ENCODE measurements around the gene CRISPLD2. TPM values are rescaled to one million over a fixed set of nuclear protein-coding genes. Genes with fewer than 3 reads are reported as not detected.

CRISPLD2 gene
- total and polyA plus RNA-seq, 9 of the 15 experiments (the other 6 are each of a cell fraction or from before 2014, with no cell fraction given), result 0.03 to 0.24 (median 0.04) TPM; not detected in 4

DNA sequence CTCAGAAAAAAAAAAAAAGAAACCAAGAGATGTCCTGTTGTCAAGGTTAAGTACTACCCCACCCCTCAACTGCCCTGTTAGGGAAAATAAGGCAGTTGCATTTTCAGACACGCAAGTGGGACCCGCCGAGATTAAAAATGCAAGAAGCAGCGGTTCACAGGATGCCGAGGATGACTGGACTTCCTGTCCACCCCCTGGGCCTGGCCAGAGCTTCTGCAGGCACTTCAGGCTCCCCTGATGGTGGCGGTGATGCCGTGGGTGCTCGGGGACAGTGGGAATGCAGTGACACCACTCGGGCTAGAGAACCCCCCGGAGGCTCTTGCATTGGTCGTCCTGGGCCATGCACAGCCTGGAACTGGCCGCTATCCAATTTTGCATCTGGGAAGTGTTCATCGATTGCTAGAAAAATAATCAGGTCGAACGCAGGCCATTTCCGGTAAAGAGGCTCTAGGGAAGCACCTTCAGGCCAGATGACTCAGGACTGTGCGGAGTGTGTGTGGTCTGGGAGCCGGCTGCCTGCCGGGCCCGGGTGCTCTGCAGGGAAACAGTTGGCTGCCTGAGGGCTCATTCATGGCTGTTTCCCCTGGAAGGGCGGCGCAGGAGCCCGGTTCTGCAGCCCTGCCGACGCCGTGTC, 13.4 kb upstream of the CRISPLD2 start (continued):
- TF ChIP-seq ZNF407 (IDR thresholded peaks at IDR 0.05; ENCODE audit: low read depth) (no peak), ZNF232 (CRISPR knock-in tag; IDR thresholded peaks at IDR 0.05) (no peak), RAD51 (IDR thresholded peaks at IDR 0.05; ENCODE audit: borderline replicate concordance, low read depth) (0 out of 2 replicates have a peak, but pooled peaks have one; percentile 14), L3MBTL2 (IDR thresholded peaks at IDR 0.05) (peak; percentile 84), MTF1 (CRISPR knock-in tag; IDR thresholded peaks at IDR 0.05; ENCODE audit: borderline replicate concordance) (no peak), FOXP1 (CRISPR knock-in tag; IDR thresholded peaks at IDR 0.05) (no peak), LEF1 (IDR thresholded peaks at IDR 0.05) (no peak)
- TF ChIP-seq, protein P1, sequence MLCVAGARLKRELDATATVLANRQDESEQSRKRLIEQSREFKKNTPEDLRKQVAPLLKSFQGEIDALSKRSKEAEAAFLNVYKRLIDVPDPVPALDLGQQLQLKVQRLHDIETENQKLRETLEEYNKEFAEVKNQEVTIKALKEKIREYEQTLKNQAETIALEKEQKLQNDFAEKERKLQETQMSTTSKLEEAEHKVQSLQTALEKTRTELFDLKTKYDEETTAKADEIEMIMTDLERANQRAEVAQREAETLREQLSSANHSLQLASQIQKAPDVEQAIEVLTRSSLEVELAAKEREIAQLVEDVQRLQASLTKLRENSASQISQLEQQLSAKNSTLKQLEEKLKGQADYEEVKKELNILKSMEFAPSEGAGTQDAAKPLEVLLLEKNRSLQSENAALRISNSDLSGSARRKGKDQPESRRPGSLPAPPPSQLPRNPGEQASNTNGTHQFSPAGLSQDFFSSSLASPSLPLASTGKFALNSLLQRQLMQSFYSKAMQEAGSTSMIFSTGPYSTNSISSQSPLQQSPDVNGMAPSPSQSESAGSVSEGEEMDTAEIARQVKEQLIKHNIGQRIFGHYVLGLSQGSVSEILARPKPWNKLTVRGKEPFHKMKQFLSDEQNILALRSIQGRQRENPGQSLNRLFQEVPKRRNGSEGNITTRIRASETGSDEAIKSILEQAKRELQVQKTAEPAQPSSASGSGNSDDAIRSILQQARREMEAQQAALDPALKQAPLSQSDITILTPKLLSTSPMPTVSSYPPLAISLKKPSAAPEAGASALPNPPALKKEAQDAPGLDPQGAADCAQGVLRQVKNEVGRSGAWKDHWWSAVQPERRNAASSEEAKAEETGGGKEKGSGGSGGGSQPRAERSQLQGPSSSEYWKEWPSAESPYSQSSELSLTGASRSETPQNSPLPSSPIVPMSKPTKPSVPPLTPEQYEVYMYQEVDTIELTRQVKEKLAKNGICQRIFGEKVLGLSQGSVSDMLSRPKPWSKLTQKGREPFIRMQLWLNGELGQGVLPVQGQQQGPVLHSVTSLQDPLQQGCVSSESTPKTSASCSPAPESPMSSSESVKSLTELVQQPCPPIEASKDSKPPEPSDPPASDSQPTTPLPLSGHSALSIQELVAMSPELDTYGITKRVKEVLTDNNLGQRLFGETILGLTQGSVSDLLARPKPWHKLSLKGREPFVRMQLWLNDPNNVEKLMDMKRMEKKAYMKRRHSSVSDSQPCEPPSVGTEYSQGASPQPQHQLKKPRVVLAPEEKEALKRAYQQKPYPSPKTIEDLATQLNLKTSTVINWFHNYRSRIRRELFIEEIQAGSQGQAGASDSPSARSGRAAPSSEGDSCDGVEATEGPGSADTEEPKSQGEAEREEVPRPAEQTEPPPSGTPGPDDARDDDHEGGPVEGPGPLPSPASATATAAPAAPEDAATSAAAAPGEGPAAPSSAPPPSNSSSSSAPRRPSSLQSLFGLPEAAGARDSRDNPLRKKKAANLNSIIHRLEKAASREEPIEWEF (CRISPR knock-in tag; IDR thresholded peaks at IDR 0.05), result 0 out of 2 replicates have a peak, but pooled peaks have one; percentile 35
- TF ChIP-seq, protein P2, sequence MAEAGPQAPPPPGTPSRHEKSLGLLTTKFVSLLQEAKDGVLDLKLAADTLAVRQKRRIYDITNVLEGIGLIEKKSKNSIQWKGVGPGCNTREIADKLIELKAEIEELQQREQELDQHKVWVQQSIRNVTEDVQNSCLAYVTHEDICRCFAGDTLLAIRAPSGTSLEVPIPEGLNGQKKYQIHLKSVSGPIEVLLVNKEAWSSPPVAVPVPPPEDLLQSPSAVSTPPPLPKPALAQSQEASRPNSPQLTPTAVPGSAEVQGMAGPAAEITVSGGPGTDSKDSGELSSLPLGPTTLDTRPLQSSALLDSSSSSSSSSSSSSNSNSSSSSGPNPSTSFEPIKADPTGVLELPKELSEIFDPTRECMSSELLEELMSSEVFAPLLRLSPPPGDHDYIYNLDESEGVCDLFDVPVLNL (CRISPR knock-in tag; IDR thresholded peaks at IDR 0.05; ENCODE audit: low read depth), result no peak
- TF ChIP-seq, protein P3, sequence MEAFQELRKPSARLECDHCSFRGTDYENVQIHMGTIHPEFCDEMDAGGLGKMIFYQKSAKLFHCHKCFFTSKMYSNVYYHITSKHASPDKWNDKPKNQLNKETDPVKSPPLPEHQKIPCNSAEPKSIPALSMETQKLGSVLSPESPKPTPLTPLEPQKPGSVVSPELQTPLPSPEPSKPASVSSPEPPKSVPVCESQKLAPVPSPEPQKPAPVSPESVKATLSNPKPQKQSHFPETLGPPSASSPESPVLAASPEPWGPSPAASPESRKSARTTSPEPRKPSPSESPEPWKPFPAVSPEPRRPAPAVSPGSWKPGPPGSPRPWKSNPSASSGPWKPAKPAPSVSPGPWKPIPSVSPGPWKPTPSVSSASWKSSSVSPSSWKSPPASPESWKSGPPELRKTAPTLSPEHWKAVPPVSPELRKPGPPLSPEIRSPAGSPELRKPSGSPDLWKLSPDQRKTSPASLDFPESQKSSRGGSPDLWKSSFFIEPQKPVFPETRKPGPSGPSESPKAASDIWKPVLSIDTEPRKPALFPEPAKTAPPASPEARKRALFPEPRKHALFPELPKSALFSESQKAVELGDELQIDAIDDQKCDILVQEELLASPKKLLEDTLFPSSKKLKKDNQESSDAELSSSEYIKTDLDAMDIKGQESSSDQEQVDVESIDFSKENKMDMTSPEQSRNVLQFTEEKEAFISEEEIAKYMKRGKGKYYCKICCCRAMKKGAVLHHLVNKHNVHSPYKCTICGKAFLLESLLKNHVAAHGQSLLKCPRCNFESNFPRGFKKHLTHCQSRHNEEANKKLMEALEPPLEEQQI (IDR thresholded peaks at IDR 0.05), result no peak
